ENCODE results near the gene GALM.

The GALM gene

GRCh38 chr2:38765149-38765548 lies 99.2 kb downstream of the GALM start:
- Histone ChIP-seq H4K8ac (ENCODE audit: low read depth, low read length) (no peak overlapping the region), H3K79me2 (ENCODE audit: control insufficient read depth, insufficient read depth, low read length) (no peaks in the 10 kb centered on the region), H2BK5ac (ENCODE audit: low read length) (no peak overlapping the region), H3K23ac (ENCODE audit: low read length) (no peak overlapping the region), H3K36me3 (ENCODE audit: control insufficient read depth, insufficient read depth, low read length) (no peaks in the 10 kb centered on the region), H4K5ac (ENCODE audit: low read length) (no peak overlapping the region), H3K4ac (ENCODE audit: low read depth, low read length) (no peak overlapping the region), H3K18ac (ENCODE audit: low read length) (no peak overlapping the region), H3K56ac (ENCODE audit: low read length) (no peak overlapping the region), H3K4me1 (ENCODE audit: control insufficient read depth, low read depth, low read length) (no peaks in the 10 kb centered on the region), H2BK120ac (ENCODE audit: low read depth, low read length) (no peak overlapping the region), H3K79me1 (ENCODE audit: low read length) (no peaks in the 10 kb centered on the region), H3K27me3 (ENCODE audit: insufficient read depth, low read length, poor library complexity) (no peaks in the 10 kb centered on the region), H3K9ac (ENCODE audit: low read length) (no peak overlapping the region), H3K4me2 (ENCODE audit: low read length) (no peak overlapping the region), H2AK5ac (ENCODE audit: low read length) (no peak overlapping the region), H3K4me3 (ENCODE audit: low read length) (no peak overlapping the region), H3K27ac (ENCODE audit: low read depth, low read length) (no peak overlapping the region), H2BK15ac (replicated peaks; ENCODE audit: low read depth) (no peak overlapping the region)
- no CpG with 5 or more reads among the region's 4 CpGs for WGBS (ENCODE audit: extremely low coverage, insufficient coverage, low lambda C conversion rate)
- DNase-seq = no peak

GRCh38 chr2:38765551-38765950 lies 99.6 kb downstream of the GALM start:
- H3K27ac ChIP-seq (ENCODE audit: low read depth, low read length) = no peak overlapping the region
- H3K4me3 ChIP-seq (ENCODE audit: low read length) = no peak overlapping the region
- H3K79me1 ChIP-seq (ENCODE audit: low read length) = no peaks in the 10 kb centered on the region
- H3K4me1 ChIP-seq (ENCODE audit: control insufficient read depth, low read depth, low read length) = no peaks in the 10 kb centered on the region
- no peak overlapping the region for H3K56ac ChIP-seq (ENCODE audit: low read length)
- no peak overlapping the region for H2AK5ac ChIP-seq (ENCODE audit: low read length)
- H3K9ac ChIP-seq (ENCODE audit: low read length) = no peak overlapping the region
- H3K36me3 ChIP-seq (ENCODE audit: control insufficient read depth, insufficient read depth, low read length) = no peaks in the 10 kb centered on the region
- H4K8ac ChIP-seq (ENCODE audit: low read depth, low read length) = no peak overlapping the region
- H3K23ac ChIP-seq (ENCODE audit: low read length) = no peak overlapping the region
- WGBS (ENCODE audit: extremely low coverage, insufficient coverage, low lambda C conversion rate) = no CpG with 5 or more reads among the region's 5 CpGs
- H2BK5ac ChIP-seq (ENCODE audit: low read length) = no peak overlapping the region
- no peak overlapping the region for H2BK15ac ChIP-seq (replicated peaks; ENCODE audit: low read depth)
- H3K18ac ChIP-seq (ENCODE audit: low read length) = no peak overlapping the region
- no peak overlapping the region for H2BK120ac ChIP-seq (ENCODE audit: low read depth, low read length)
- H3K27me3 ChIP-seq (ENCODE audit: insufficient read depth, low read length, poor library complexity) = no peaks in the 10 kb centered on the region
- H3K4ac ChIP-seq (ENCODE audit: low read depth, low read length) = no peak overlapping the region
- H4K5ac ChIP-seq (ENCODE audit: low read length) = no peak overlapping the region
- DNase-seq = no peak
- H3K79me2 ChIP-seq (ENCODE audit: control insufficient read depth, insufficient read depth, low read length) = no peaks in the 10 kb centered on the region
- H3K4me2 ChIP-seq (ENCODE audit: low read length) = no peak overlapping the region

- H3K79me2 ChIP-seq (ENCODE audit: control insufficient read depth, insufficient read depth, low read length) = no peaks in the 10 kb centered on the region
- no peak overlapping the region for H3K4me2 ChIP-seq (ENCODE audit: low read length)
- no peak overlapping the region for H4K5ac ChIP-seq (ENCODE audit: low read length)
- H3K27me3 ChIP-seq (ENCODE audit: insufficient read depth, low read length, poor library complexity) = no peaks in the 10 kb centered on the region
- no CpG with 5 or more reads among the region's 5 CpGs for WGBS (ENCODE audit: extremely low coverage, insufficient coverage, low lambda C conversion rate)
- no peak overlapping the region for H2BK15ac ChIP-seq (replicated peaks; ENCODE audit: low read depth)
- no peak overlapping the region for H4K8ac ChIP-seq (ENCODE audit: low read depth, low read length)
- no peaks in the 10 kb centered on the region for H3K36me3 ChIP-seq (ENCODE audit: control insufficient read depth, insufficient read depth, low read length)
- no peak overlapping the region for H3K9ac ChIP-seq (ENCODE audit: low read length)
- H3K18ac ChIP-seq (ENCODE audit: low read length) = no peak overlapping the region
- no peak overlapping the region for H3K23ac ChIP-seq (ENCODE audit: low read length)
- no peaks in the 10 kb centered on the region for H3K4me1 ChIP-seq (ENCODE audit: control insufficient read depth, low read depth, low read length)
- no peak overlapping the region for H2BK5ac ChIP-seq (ENCODE audit: low read length)
- H3K56ac ChIP-seq (ENCODE audit: low read length) = no peak overlapping the region
- H2BK120ac ChIP-seq (ENCODE audit: low read depth, low read length) = no peak overlapping the region
- no peak for DNase-seq
- no peak overlapping the region for H3K4ac ChIP-seq (ENCODE audit: low read depth, low read length)
- no peak overlapping the region for H2AK5ac ChIP-seq (ENCODE audit: low read length)
- H3K79me1 ChIP-seq (ENCODE audit: low read length) = no peaks in the 10 kb centered on the region
- H3K4me3 ChIP-seq (ENCODE audit: low read length) = no peak overlapping the region
- no peak overlapping the region for H3K27ac ChIP-seq (ENCODE audit: low read depth, low read length)
Observed at GRCh38 chr2:38771632-38772031, 105.7 kb downstream of the GALM start.

DNA sequence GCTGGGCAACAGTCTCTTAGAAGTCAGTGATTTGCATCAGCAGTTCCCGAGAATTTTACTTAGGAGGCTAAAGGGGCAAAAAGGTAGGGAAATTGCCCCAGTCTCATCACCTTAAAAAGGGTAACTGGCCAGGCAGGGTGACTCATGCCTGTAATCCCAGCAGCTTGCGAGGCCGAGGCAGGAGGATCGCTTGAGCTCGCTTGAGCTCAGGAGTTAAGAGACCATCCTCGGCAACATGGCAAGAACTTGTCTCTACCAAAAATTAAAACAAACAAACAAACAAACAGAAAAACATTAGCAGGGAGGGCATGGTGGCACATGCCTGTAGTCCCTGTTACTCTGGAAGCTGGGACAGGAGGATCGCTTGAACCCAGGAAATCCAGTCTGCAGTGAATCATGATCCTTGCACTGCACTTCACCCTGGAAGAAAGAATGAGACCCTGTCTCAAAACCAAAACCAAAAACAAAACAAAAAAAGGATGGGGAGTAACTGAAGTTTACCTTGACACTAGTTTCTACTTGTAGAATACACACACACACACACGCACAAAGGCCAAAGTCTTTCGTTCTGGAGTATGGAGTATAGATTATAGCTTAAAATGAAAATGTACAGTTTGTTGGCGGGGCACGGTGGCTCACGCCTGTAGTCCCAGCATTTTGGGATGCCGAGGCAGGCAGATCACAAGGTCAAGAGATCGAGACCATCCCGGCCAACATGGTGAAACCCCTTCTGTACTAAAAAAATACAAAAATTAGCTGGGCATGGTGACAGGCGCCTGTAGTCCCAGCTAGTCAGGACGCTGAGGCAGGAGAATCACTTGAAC lies 109.4 kb downstream of the GALM start:
- WGBS (ENCODE audit: extremely low coverage, insufficient coverage, low lambda C conversion rate) = no CpG with 5 or more reads among the region's 17 CpGs
- no peak overlapping the region for H2BK120ac ChIP-seq (ENCODE audit: low read depth, low read length)
- DNase-seq = no peak
- H3K4ac ChIP-seq (ENCODE audit: low read depth, low read length) = no peak overlapping the region
- H3K4me3 ChIP-seq (ENCODE audit: low read length) = no peak overlapping the region
- no peak overlapping the region for H3K18ac ChIP-seq (ENCODE audit: low read length)
- no peaks in the 10 kb centered on the region for H3K79me2 ChIP-seq (ENCODE audit: control insufficient read depth, insufficient read depth, low read length)
- no peaks in the 10 kb centered on the region for H3K4me1 ChIP-seq (ENCODE audit: control insufficient read depth, low read depth, low read length)
- H3K27ac ChIP-seq (ENCODE audit: low read depth, low read length) = no peak overlapping the region
- H2AK5ac ChIP-seq (ENCODE audit: low read length) = no peak overlapping the region
- H3K9ac ChIP-seq (ENCODE audit: low read length) = no peak overlapping the region
- H2BK15ac ChIP-seq (replicated peaks; ENCODE audit: low read depth) = no peak overlapping the region
- H2BK5ac ChIP-seq (ENCODE audit: low read length) = no peak overlapping the region
- H4K8ac ChIP-seq (ENCODE audit: low read depth, low read length) = no peak overlapping the region
- H3K23ac ChIP-seq (ENCODE audit: low read length) = no peak overlapping the region
- H3K27me3 ChIP-seq (ENCODE audit: insufficient read depth, low read length, poor library complexity) = no peaks in the 10 kb centered on the region
- H3K4me2 ChIP-seq (ENCODE audit: low read length) = no peak overlapping the region
- peaks cover 2% of the 10 kb centered on the region for H3K79me1 ChIP-seq (ENCODE audit: low read length)
- H4K5ac ChIP-seq (ENCODE audit: low read length) = no peak overlapping the region
- H3K36me3 ChIP-seq (ENCODE audit: control insufficient read depth, insufficient read depth, low read length) = no peaks in the 10 kb centered on the region
- H3K56ac ChIP-seq (ENCODE audit: low read length) = no peak overlapping the region

DNA sequence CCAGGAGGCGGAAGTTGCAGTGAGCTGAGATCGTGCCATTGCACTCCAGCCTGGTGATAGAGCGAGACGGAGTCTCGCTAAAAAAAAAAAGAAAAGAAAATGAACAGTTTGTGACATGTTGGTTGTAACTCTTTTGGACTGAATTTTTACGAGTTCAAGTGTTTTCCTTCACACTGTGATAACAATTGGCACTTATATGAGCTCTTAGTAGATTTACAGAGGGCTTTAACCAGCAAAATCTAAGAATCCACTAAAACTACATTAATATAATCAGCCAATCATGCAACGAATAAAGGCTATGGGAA lies 110.0 kb downstream of the GALM start:
- Histone ChIP-seq H2BK15ac (replicated peaks; ENCODE audit: low read depth) (no peak overlapping the region), H4K8ac (ENCODE audit: low read depth, low read length) (no peak overlapping the region), H3K23ac (ENCODE audit: low read length) (no peak overlapping the region), H3K4ac (ENCODE audit: low read depth, low read length) (no peak overlapping the region), H3K36me3 (ENCODE audit: control insufficient read depth, insufficient read depth, low read length) (no peaks in the 10 kb centered on the region), H3K9ac (ENCODE audit: low read length) (no peak overlapping the region), H3K4me2 (ENCODE audit: low read length) (no peak overlapping the region), H3K79me1 (ENCODE audit: low read length) (peaks cover 2% of the 10 kb centered on the region), H3K4me3 (ENCODE audit: low read length) (no peak overlapping the region), H2BK5ac (ENCODE audit: low read length) (no peak overlapping the region), H2BK120ac (ENCODE audit: low read depth, low read length) (no peak overlapping the region), H2AK5ac (ENCODE audit: low read length) (no peak overlapping the region), H3K4me1 (ENCODE audit: control insufficient read depth, low read depth, low read length) (no peaks in the 10 kb centered on the region), H4K5ac (ENCODE audit: low read length) (no peak overlapping the region), H3K79me2 (ENCODE audit: control insufficient read depth, insufficient read depth, low read length) (no peaks in the 10 kb centered on the region), H3K18ac (ENCODE audit: low read length) (no peak overlapping the region), H3K27ac (ENCODE audit: low read depth, low read length) (no peak overlapping the region), H3K27me3 (ENCODE audit: insufficient read depth, low read length, poor library complexity) (no peaks in the 10 kb centered on the region), H3K56ac (ENCODE audit: low read length) (no peak overlapping the region)
- no peak for DNase-seq
- WGBS (ENCODE audit: extremely low coverage, insufficient coverage, low lambda C conversion rate) = no CpG with 5 or more reads among the region's 7 CpGs

GRCh38 chr2:38776531-38776930 lies 110.6 kb downstream of the GALM start:
- Histone ChIP-seq H3K4me2 (ENCODE audit: low read length) (no peak overlapping the region), H3K56ac (ENCODE audit: low read length) (no peak overlapping the region)
- no CpG with 5 or more reads among the region's 13 CpGs for WGBS (ENCODE audit: extremely low coverage, insufficient coverage, low lambda C conversion rate)

More at GRCh38 chr2:38776531-38776930, 110.6 kb downstream of the GALM start:
- Histone ChIP-seq H3K79me2 (ENCODE audit: control insufficient read depth, insufficient read depth, low read length) (no peaks in the 10 kb centered on the region), H2BK120ac (ENCODE audit: low read depth, low read length) (no peak overlapping the region), H3K27me3 (ENCODE audit: insufficient read depth, low read length, poor library complexity) (no peaks in the 10 kb centered on the region), H4K5ac (ENCODE audit: low read length) (no peak overlapping the region), H3K4ac (ENCODE audit: low read depth, low read length) (no peak overlapping the region), H3K79me1 (ENCODE audit: low read length) (peaks cover 2% of the 10 kb centered on the region), H3K18ac (ENCODE audit: low read length) (no peak overlapping the region), H3K36me3 (ENCODE audit: control insufficient read depth, insufficient read depth, low read length) (no peaks in the 10 kb centered on the region), H3K4me1 (ENCODE audit: control insufficient read depth, low read depth, low read length) (no peaks in the 10 kb centered on the region), H4K8ac (ENCODE audit: low read depth, low read length) (no peak overlapping the region), H3K23ac (ENCODE audit: low read length) (no peak overlapping the region), H2BK5ac (ENCODE audit: low read length) (no peak overlapping the region), H3K27ac (ENCODE audit: low read depth, low read length) (no peak overlapping the region), H3K9ac (ENCODE audit: low read length) (no peak overlapping the region), H3K4me3 (ENCODE audit: low read length) (no peak overlapping the region), H2BK15ac (replicated peaks; ENCODE audit: low read depth) (no peak overlapping the region), H2AK5ac (ENCODE audit: low read length) (no peak overlapping the region)
- no peak for DNase-seq
